Testis (tissue), 3 donors: ENCODE measurements around the gene GTPBP1. TPM values are rescaled to one million over a fixed set of nuclear protein-coding genes. Genes with fewer than 3 reads are reported as not detected.

Experiments used
- DNase-seq: peaks from one replicate; pipeline ENCODE4 v3.0.0-alpha.2; 2019
- H3K27ac ChIP-seq, 2 donors: fragments of 200-600 bp; sonication (generic); one replicate each; pipeline ENCODE4 v1.5.1; 2019
- H3K27me3 ChIP-seq: fragments of 200-600 bp; sonication (generic); one replicate; pipeline ENCODE4 v1.5.1; 2019
- H3K36me3 ChIP-seq: fragments of 200-600 bp; sonication (generic); one replicate; pipeline ENCODE4 v1.5.1; 2017; ENCODE audit warnings: low read depth; ENCODE audit errors: missing control alignments
- H3K4me1 ChIP-seq: fragments of 200-600 bp; sonication (generic); one replicate; pipeline ENCODE4 v1.5.1; 2019
- H3K4me3 ChIP-seq, 2 donors: fragments of 200-600 bp; sonication (generic); one replicate each; pipeline ENCODE4 v1.5.1; 2017 to 2019
- H3K9me3 ChIP-seq: fragments of 200-600 bp; sonication (generic); one replicate; pipeline ENCODE4 v1.5.1; 2017
- POLR2A ChIP-seq: fragments of 450-650 bp; IDR thresholded peaks from one replicate; pipeline ENCODE4 v1.6.1; 2017; ENCODE audit warnings: antibody characterized with exemption, mild to moderate bottlenecking, moderate library complexity
- WGBS, 2 donors: methylation state at CpG; one replicate each; pipeline ENCODE4 v1.1.5; 2018; 5-methylcytosine and 5-hydroxymethylcytosine counted together
- intact Hi-C: fragments of 100-400 bp; cut with DNase I; formaldehyde crosslinking; loops from one replicate; pipeline ENCODE4 v1.15.1; 2023; ENCODE audit warnings: low total_unique reads
- polyA plus RNA-seq: library from polyadenylated mRNA; stranded (reverse); fragments of 350-450 nt; fragmentation: Illumina TruSeq; extraction: RNeasy Lipid Tissue Mini Kit (QIAGEN cat#74804); gene quantifications from one replicate; pipeline ENCODE4 v1.2.3, GENCODE V29; 2014; ENCODE audit warnings: low read depth, low replicate concordance; ENCODE audit not compliant: insufficient read depth
- total RNA-seq, 2 donors: library from RNA; depleted of rRNA; stranded (reverse); fragments of >200 nt; gene quantifications; one replicate each; pipeline ENCODE4 v1.2.3, GENCODE V29; 2016
- TF ChIP-seq, protein P1 (sequence below), 3 experiments: fragments of 450-650 bp in 2 of 3; fragments of 200-600 bp in 1 of 3; sonication (generic) in 1 of 3; IDR thresholded peaks; one replicate each; pipeline ENCODE4 v1.5.1; 2016 to 2019; ENCODE audit warnings: antibody characterized with exemption in 3 of 3, mild to moderate bottlenecking in 2 of 3, moderate library complexity in 1 of 3

Gene GTPBP1
- total and polyA plus RNA-seq, 3 donors from 2014 or later = 53.1 to 89.8 (median 81.5) TPM

- 91 to 94% methylated on average over 15 to 25 of the region's 25 CpGs for WGBS, 2 donors
- Histone ChIP-seq H3K4me1 (no peaks in the 10 kb centered on the region), H3K27me3 (no peaks in the 10 kb centered on the region), H3K9me3 (no peaks in the 10 kb centered on the region), H3K36me3 (no peaks in the 10 kb centered on the region), H3K4me3 (no peak overlapping the region), H3K27ac (no peak overlapping the region)
- TF ChIP-seq, protein P1, sequence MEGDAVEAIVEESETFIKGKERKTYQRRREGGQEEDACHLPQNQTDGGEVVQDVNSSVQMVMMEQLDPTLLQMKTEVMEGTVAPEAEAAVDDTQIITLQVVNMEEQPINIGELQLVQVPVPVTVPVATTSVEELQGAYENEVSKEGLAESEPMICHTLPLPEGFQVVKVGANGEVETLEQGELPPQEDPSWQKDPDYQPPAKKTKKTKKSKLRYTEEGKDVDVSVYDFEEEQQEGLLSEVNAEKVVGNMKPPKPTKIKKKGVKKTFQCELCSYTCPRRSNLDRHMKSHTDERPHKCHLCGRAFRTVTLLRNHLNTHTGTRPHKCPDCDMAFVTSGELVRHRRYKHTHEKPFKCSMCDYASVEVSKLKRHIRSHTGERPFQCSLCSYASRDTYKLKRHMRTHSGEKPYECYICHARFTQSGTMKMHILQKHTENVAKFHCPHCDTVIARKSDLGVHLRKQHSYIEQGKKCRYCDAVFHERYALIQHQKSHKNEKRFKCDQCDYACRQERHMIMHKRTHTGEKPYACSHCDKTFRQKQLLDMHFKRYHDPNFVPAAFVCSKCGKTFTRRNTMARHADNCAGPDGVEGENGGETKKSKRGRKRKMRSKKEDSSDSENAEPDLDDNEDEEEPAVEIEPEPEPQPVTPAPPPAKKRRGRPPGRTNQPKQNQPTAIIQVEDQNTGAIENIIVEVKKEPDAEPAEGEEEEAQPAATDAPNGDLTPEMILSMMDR (IDR thresholded peaks at IDR 0.05) = no peak
- TF ChIP-seq POLR2A = no peak
- no peak for DNase-seq
- intact Hi-C loops = no loop called here
Observed at GRCh38 chr22:38742176-38742942, 36.6 kb downstream of the GTPBP1 start.

GRCh38 chr22:38744981-38745380, 39.2 kb downstream of the GTPBP1 start:
- Histone ChIP-seq H3K27ac (no peak overlapping the region), H3K27me3 (no peaks in the 10 kb centered on the region), H3K4me1 (peaks cover 13% of the 10 kb centered on the region), H3K36me3 (no peaks in the 10 kb centered on the region), H3K9me3 (no peaks in the 10 kb centered on the region), H3K4me3 (no peak overlapping the region)
- 67 to 83% methylated on average over 1 to 6 of the region's 6 CpGs for WGBS, 2 donors
- no peak for TF ChIP-seq POLR2A
- TF ChIP-seq, protein P1 (IDR thresholded peaks at IDR 0.05) = no peak
- DNase-seq = no peak
- intact Hi-C loops = no loop called here

- Histone ChIP-seq H3K4me3 (no peak overlapping the region), H3K36me3 (peaks cover 3% of the 10 kb centered on the region), H3K27me3 (no peaks in the 10 kb centered on the region), H3K4me1 (peaks cover 13% of the 10 kb centered on the region), H3K9me3 (no peaks in the 10 kb centered on the region), H3K27ac (no peak overlapping the region)
- WGBS, 2 donors = 92 to 96% methylated on average over 7 to 14 of the region's 14 CpGs
- no peak for DNase-seq
- TF ChIP-seq POLR2A = no peak
- TF ChIP-seq, protein P1 (IDR thresholded peaks at IDR 0.05) = no peak
- intact Hi-C loops = no loop called here
Observed at GRCh38 chr22:38745676-38746460, 40.1 kb downstream of the GTPBP1 start.

GRCh38 chr22:38748487-38749136, 42.9 kb downstream of the GTPBP1 start:
- no peaks in the 10 kb centered on the region for H3K27me3 ChIP-seq
- H3K36me3 ChIP-seq = peaks cover 3% of the 10 kb centered on the region
- no peaks in the 10 kb centered on the region for H3K9me3 ChIP-seq
- intact Hi-C loops = no loop called here
- DNase-seq = no peak
- peaks cover 17% of the 10 kb centered on the region for H3K4me1 ChIP-seq
- no peak overlapping the region for H3K4me3 ChIP-seq
- no peak overlapping the region for H3K27ac ChIP-seq
- 73% methylated on average over 3 to 14 of the region's 14 CpGs for WGBS, 2 donors
- TF ChIP-seq POLR2A = no peak
- TF ChIP-seq, protein P1 (IDR thresholded peaks at IDR 0.05) = no peak
